HUDEP-2 (cell line): ENCODE results near the gene OR6X1.

Source experiments
- DNase-seq, 76 experiments: peaks; one replicate each; lab custom pipeline; 2025; ENCODE audit not compliant: unreplicated experiment in 76 of 76; lab: John Stamatoyannopoulos, UW

The OR6X1 gene

GRCh38 chr11:123754101-123754568, at the start of gene OR6X1:
TSS of gene OR6X1 (minus strand) at chr11:123754518. CDS start at chr11:123754518, 0 bp downstream.
- DNase-seq, result no peak

GRCh38 chr11:123801765-123802164, 47.4 kb upstream of the OR6X1 start:
- DNase-seq, result no peak

DNA sequence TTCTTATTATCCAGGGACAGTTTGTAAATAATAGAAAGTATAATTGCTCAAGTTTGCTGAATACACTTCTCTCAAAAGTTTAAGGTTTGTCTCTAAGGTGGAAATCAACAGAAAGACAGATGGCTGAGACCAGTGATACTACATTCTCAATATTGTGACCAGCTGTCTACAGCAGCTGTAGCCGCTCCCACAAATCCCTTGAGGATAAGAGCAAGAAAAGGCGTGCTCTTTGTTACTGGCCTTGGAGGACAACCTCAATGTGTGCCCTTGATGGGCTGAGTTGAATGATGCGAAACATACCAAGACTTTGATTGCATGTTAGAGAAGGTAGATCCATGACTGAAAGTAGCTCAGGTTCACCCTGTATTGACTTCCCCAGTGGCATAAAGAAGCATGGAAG, 45.7 kb upstream of the OR6X1 start:
- no peak for DNase-seq

- no peak for DNase-seq
Measured at GRCh38 chr11:123799438-123799837, 45.1 kb upstream of the OR6X1 start.

DNA sequence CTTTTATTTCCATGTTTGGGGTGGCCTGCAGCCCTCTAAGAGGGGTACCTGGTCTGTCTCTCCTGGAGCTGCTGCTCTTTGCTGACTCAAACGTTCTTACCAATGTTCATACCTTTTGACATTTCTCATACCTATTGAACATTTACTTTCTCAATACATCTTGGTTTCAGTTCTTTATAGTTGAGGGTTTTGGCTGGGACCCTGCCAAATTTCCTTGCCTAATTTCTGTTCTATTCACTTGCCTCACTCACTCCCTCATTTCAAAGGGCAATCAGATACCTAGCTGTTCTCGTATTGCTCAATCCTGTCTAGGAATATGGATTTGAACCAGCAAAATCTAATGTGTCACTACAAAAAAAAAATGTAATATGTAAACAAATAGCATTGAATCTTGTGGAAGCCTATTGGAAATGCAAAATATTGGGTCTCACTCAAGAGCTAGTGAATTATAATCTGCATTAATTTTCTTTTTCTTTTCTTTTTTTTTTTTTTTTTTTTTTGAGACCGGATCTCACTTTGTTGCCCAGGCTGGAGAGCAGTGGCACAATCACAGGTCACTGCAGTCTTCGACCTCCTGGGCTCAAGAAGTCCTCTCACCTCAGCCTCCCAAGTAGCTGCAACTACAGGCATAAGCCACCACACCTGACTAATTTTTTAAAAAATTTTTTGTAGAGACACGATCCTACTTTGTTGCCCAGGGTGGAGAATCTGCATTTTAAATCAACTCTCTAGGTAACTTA, 44.4 kb upstream of the OR6X1 start:
- DNase-seq, result no peak

- DNase-seq, result no peak
Measured at GRCh38 chr11:123798079-123798478, 43.8 kb upstream of the OR6X1 start.

DNA sequence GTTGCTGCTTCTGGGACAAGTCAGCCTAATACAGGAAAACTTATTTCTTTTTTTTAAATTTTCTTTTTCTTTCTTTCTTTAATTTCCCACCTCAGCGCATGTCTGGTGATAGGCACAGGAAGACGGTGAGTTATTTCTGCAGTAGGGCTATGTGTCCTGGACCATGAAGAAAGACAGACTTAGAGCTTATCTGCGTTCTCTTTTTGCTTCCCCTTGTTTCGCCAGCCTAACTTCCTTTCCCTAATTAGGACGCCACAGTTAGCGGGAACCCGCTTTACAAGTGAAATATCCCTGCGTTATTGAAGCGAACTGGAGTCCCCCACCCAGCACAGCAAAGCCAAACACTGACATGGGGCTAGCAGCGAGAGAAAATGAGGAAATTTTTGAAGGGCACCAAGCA, 43.2 kb upstream of the OR6X1 start:
- no peak for DNase-seq

- no peak for DNase-seq
Measured at GRCh38 chr11:123797114-123797513, 42.8 kb upstream of the OR6X1 start.

- no peak for DNase-seq
Measured at GRCh38 chr11:123796226-123796625, 41.9 kb upstream of the OR6X1 start.

- DNase-seq, result no peak
Measured at GRCh38 chr11:123783536-123783935, 29.2 kb upstream of the OR6X1 start.

GRCh38 chr11:123778511-123778910, 24.2 kb upstream of the OR6X1 start:
- DNase-seq, result no peak

DNA sequence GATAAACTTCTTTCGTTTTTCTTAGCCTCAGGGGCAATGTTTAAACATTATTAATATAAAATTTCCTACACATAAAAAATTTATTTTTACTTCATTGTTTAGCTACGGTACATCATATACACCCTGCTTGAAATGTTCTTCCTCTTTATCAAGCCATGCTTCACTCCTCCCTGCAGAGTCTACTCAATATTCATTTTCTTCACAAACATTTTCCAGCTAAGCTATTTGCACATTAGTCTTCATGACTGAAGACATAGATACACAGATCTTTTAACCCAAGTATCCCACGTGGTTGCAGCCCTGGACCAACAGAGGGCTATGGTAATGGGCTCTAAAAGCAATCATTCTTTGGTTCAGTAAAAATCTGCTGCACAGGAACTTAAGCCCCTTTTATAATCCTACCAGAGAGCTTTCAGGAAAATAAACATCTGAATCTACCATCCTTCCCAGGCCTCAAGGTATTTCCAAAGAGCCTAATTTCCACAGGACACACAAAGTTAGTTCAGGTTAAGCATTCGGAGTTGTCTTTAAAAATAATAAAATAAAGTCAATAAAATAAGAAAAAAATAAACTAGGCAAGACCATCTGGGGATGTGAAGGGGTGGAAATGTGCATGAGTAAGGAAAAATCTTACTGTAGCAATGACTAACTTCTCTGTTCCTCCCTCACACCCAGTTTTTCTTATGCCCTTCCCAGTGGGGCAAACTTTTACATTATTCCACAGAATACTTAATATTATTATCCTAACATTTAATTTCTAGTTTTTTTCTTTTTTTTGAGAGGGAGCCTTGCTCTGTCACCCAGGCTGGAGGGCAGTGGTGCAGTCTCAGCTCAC, 21.6 kb upstream of the OR6X1 start:
- no peak for DNase-seq

DNA sequence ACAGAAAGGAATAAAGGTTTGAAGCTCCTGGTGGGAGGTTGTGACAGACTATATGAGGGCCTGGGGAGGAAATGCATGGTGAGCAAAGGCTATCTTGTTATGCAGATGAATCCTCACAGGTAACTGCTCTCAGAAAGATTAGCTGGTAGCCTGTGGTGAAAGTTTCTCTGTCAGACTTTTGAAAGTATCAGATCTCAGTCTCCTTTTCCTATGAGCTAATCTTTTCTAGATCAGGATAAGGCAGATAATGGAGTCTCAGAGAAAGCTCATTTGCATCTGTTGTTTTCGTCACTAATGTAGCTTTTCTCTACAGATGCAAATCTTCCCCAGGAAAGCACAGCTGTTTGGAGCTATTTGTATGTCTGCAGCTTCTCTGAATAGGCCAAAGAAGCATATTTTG, 21.0 kb upstream of the OR6X1 start:
- DNase-seq, result no peak

DNA sequence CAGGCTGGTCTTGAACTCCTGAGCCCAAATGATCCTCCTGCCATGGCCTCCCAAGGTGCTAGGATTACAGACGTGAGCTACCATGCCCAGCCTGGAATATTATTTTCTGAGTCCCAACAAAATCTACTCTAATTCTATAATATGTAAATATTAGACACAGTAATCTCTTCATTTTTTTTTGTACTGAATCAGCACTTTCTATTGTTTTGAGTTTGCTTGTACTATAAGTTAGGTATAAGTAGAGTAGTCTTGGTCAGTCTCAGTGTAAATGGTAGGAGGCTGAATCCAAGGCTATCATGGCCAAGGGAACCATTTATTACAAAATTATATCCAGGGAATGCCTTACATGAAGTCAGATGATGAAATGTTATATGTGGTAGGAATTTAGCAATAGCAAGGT, 19.6 kb upstream of the OR6X1 start:
- no peak for DNase-seq

DNA sequence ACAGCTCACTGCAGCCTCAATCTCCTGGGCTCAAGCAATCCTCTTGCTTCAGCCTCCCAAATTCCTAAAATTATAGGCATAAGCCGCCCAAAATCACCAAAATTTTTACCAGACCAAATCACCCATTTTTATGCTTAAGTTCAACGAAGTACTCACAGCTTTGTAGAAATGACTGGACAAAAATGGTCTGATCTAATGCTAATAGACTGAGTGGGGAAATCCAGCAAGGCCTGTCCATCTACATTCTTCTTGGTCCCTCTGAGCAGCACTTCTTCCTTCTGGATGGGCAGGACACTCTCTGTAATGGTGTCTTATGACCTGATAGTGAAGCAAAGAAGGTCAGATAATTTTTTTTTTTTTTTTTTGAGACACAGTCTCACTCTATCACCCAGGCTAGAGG, 18.7 kb upstream of the OR6X1 start:
- DNase-seq, result no peak

GRCh38 chr11:123771664-123772063, 17.3 kb upstream of the OR6X1 start:
- no peak for DNase-seq

GRCh38 chr11:123770712-123771111, 16.4 kb upstream of the OR6X1 start:
- no peak for DNase-seq

DNA sequence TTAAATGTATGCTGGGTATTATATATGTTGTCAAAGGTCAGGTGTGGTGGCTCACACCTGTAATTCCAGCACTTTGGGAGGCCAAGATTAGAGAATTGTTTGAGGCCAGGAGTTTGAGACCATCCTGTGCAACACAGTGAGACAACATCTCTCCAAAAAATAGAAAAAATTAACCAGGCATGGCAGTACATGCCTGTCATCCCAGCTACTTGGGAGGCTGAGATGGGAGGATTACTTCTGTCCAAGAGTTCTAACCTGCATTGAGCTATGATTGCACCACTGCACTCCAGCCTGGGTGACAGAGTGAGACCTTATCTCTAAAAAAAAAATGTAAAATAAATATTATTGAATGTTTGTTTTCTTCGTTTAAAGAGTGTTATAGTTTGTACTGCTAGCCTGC, 11.3 kb upstream of the OR6X1 start:
- DNase-seq, result no peak

GRCh38 chr11:123762422-123762821, 8.1 kb upstream of the OR6X1 start:
- DNase-seq, result no peak

GRCh38 chr11:123760894-123761293, 6.6 kb upstream of the OR6X1 start:
- no peak for DNase-seq

DNA sequence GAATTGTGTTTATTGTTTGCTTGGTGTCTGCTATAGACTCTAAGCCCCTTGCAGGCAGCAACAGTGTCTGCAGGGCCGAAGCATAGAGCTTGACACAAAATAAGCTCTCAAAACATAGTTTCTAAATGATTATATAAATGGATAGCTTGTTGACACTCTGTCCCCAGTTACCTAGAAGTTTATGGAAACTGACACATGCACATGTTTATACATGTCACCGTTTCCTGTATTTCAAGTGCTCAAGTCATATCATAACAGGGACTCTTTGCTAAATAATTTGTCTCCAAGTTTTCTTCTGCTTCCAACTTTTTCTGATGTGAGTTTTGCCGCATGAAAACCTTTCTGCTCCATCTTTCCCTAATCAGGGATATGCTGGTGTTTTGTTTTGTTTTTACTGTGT, 3.7 kb upstream of the OR6X1 start:
- no peak for DNase-seq

- no peak for DNase-seq
Measured at GRCh38 chr11:123755813-123756212, 1.5 kb upstream of the OR6X1 start.
